ENCODE results near the gene PHOSPHO1.
A peak's percentile ranks its signal among the peaks of the same experiment; 100 is the strongest.
"Not testable (repeated sequence)": the region's sequence is repeated elsewhere in the genome, so short reads cannot be mapped to it uniquely, and the experiment has no call there.

The PHOSPHO1 gene

GRCh38 chr17:49230636-49231562 is at the start of gene PHOSPHO1:
Gene PHOSPHO1, minus strand, starts transcription at chr17:49230787. Its CDS starts 4,096 bp downstream, at chr17:49226691.
- peak; percentile 30 for DNase-seq

GRCh38 chr17:49280061-49280460 is 49.5 kb upstream of the PHOSPHO1 start:
- DNase-seq = no peak

GRCh38 chr17:49279263-49280015 is 48.9 kb upstream of the PHOSPHO1 start:
- DNase-seq = not testable (repeated sequence)

GRCh38 chr17:49278076-49278475 is 47.5 kb upstream of the PHOSPHO1 start:
- DNase-seq = no peak

GRCh38 chr17:49277638-49278037 is 47.1 kb upstream of the PHOSPHO1 start:
- no peak for DNase-seq

GRCh38 chr17:49275981-49276380 is 45.4 kb upstream of the PHOSPHO1 start:
- not testable (repeated sequence) for DNase-seq

GRCh38 chr17:49269356-49269755 is 38.8 kb upstream of the PHOSPHO1 start:
- no peak for DNase-seq

- no peak for DNase-seq
Measured at GRCh38 chr17:49267912-49268311, 37.3 kb upstream of the PHOSPHO1 start.

- DNase-seq = no peak
Measured at GRCh38 chr17:49266233-49266632, 35.6 kb upstream of the PHOSPHO1 start.

- DNase-seq = not testable (repeated sequence)
Measured at GRCh38 chr17:49261540-49261939, 31.0 kb upstream of the PHOSPHO1 start.

- DNase-seq = no peak
Measured at GRCh38 chr17:49260817-49261291, 30.3 kb upstream of the PHOSPHO1 start.

GRCh38 chr17:49260011-49260816 is 29.6 kb upstream of the PHOSPHO1 start:
- DNase-seq = no peak

GRCh38 chr17:49259663-49260010 is 29.1 kb upstream of the PHOSPHO1 start:
- no peak for DNase-seq

- no peak for DNase-seq
Measured at GRCh38 chr17:49258394-49258793, 27.8 kb upstream of the PHOSPHO1 start.

- DNase-seq = no peak
Measured at GRCh38 chr17:49255125-49255524, 24.5 kb upstream of the PHOSPHO1 start.

GRCh38 chr17:49254066-49254465 is 23.5 kb upstream of the PHOSPHO1 start:
- DNase-seq = no peak

GRCh38 chr17:49252148-49252695 is 21.6 kb upstream of the PHOSPHO1 start:
- no peak for DNase-seq

GRCh38 chr17:49249890-49250522 is 19.4 kb upstream of the PHOSPHO1 start:
- DNase-seq = no peak

- DNase-seq = no peak
Measured at GRCh38 chr17:49249292-49249794, 18.8 kb upstream of the PHOSPHO1 start.

- DNase-seq = no peak
Measured at GRCh38 chr17:49247944-49248343, 17.4 kb upstream of the PHOSPHO1 start.

GRCh38 chr17:49244839-49245238 is 14.3 kb upstream of the PHOSPHO1 start:
- DNase-seq = no peak

GRCh38 chr17:49242813-49243212 is 12.2 kb upstream of the PHOSPHO1 start:
- DNase-seq = no peak

Measured in DMS 273 treated with DMSO at 0.1 percent for 48 hours (cell line).